KG1 (cell line): Measurements from ENCODE around the gene GALNT10.

Source experiments
- DNase-seq: peaks from one replicate; lab custom pipeline; 2025; lab: John Stamatoyannopoulos, UW

Gene GALNT10

DNA sequence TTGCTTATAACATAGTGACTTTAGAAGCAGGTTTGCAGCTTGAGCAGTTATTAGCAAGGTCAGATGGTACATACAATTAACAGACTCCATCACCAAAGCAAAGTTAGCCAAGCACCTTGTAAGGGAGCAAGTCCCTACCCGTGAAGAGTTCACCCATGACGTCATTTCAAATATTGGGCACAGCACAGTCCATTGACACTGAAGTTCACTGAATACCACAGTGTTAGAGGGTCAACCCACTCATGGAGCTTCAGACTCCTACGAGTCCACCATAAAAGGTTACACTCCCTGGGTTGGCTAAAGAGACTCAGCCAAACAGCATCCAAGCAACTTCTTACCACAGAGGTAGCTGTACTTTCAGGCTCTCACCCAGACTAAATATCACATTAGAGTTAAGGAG lies 77.5 kb downstream of the GALNT10 start:
- no peak for DNase-seq

GRCh38 chr5:154269414-154269813 lies 78.9 kb downstream of the GALNT10 start:
- no peak for DNase-seq

- DNase-seq, result no peak
Measured at GRCh38 chr5:154271466-154271865, 80.9 kb downstream of the GALNT10 start.

GRCh38 chr5:154271936-154272514 lies 81.5 kb downstream of the GALNT10 start:
- DNase-seq, result no peak

GRCh38 chr5:154273028-154273617 lies 82.6 kb downstream of the GALNT10 start:
- no peak for DNase-seq

- DNase-seq, result no peak
Measured at GRCh38 chr5:154273963-154274827, 83.7 kb downstream of the GALNT10 start.

DNA sequence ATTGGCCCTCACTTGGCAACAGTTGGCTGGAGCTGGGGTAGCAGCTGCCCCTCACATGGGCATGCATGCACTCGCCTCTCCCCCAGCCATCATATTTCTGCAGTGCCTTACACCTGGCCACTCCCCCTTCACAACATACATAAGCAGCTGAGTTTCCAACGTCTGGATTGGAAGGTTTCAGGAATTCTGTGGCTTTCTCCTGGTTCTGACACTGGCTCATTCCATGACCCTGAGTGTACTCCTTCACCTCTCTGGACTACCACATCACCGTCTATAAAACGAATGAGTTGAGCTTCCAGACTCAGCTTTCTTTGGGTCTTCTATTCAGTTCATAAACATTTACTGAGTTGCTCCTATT lies 84.3 kb downstream of the GALNT10 start:
- no peak for DNase-seq

DNA sequence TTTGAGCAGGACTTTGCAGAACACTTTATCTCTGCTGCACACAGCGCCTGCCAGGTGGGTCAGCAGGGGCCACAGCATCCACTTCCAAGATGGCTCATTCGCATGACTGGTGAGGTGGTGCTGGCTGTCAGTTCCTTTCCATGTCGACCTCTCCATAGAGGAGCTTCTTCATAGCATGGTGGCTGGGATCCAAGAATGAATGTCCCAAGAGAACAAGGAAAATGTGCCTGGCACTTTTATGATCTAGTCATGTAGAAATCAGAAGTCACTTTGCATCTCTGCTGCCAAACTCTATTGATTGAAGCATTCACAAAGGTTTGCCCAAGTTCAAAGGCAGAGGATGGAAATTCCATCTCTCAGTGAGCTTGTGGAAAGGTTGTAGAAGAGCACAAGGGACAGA lies 85.0 kb downstream of the GALNT10 start:
- no peak for DNase-seq

DNA sequence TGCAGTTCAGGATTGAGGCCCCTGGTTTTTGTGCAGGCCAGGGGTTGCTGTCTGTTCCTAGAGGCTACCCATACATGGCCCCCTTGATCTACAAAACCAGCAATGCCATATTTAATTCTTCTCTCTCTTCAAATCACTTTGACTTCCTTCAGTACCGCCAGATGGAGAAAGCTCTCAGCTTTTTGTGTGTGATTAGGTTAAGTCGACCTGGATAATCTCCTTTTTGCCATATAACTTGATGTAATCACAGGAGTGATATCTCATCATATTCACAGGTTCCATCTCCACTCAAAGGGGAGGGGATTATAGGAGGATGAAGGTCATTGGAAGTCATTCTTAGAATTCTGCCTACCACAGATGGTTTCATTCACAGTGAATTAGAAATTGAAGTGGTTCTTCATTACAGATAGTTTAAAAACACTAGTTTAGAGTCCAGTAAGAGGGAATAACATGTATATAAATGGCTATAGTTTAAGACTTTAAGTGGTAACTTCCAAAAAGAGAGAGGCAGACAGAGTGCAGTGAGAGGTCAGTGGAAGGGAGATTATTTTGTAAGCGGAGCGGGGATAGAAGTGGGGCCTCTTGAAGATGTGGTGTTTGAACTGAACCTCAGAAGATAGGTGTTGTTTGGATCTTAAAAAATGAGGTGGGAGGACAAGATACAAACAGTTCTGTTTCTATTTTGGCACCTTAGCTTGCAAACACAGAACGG lies 85.9 kb downstream of the GALNT10 start:
- DNase-seq, result no peak

DNA sequence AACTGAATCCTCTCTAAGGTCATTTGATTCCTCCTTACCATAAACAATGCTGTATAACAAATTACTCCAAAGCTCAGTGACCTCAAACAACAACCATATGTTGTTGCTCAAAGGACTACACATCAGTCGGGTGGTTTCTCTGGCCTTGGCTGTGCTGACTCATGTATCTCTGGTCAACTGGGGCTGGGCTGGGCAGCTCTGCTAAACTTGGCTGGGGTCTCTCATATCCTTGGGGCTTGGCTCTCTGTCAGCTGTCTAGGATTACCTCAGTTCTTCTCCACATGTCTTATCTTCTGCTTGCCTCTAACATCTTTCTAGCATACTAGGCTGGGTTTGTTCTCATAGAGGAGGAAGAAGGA lies 86.4 kb downstream of the GALNT10 start:
- DNase-seq, result no peak

DNA sequence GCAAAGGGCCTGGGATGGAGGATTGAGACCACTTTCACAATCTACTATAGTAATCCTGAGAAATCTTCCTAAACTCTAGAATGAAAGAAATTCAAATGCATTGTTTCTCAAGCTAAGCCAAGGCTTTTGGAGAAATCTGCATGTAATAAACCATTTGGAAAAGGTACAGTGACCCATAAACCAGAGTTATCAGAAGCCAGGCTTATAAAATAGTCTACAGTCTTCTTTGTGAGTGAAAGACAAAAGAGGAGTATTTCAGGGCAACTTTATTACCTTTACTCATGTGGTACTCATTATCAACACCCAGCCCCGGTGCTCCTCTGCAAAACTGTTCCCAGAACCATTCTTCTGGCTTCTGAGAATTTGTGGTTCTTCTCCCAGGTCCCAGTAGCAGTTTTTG lies 87.0 kb downstream of the GALNT10 start:
- no peak for DNase-seq

DNA sequence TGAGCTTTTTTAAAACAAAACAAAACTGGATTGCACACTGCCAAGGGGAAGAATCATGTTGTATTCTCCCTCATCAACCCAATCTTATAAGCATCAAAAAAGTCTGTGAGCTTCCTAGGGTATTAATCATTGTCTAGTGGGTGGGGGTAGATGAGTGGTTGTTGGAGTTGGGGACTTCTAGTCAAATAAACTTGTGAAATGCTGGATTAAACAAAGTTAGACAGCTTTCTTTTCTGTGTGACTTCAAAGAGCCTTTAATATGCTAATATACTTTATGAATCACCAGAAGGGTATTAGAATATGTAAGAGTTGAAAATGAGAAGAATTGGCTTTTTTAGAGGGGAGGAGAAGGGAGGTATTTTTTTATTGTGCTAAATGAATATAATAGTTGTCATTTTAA lies 87.7 kb downstream of the GALNT10 start:
- DNase-seq, result no peak

DNA sequence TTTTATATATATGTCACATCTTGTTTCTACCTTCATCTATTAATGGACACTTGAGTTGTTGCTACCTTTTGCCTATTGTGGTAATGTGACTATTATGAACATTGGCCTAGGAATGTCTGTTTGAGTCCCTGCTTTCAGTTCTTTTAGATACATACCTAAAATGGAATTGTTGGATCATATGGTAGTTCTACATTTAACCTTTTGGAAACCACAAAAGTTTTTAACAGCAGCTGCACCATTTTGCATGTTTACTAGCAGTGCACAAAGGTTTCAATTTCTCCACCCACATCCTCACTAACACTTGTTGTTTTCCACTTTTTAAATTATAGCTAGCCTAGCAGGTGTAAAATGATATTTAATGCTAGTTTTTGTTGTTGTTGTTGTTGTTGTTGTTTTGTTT lies 88.4 kb downstream of the GALNT10 start:
- no peak for DNase-seq

DNA sequence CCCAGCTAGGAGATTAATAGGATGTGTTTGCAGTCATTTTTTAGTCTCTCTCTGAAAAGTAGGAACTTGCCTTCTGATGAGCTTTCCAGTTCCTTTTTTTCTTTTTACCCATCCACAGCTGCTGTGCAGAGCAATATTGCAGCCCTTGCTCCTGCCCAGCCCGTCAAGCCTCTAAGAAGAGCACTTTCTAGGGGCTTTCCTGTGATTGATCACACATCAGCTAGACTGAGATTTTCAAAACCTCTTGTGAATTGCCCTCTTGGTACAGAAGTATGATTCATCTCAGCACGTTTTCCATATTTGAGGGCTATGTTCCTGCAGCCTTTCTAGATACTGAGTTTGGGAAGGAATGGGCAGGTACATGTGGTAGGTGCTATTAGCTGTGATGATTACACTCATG lies 93.9 kb downstream of the GALNT10 start:
- no peak for DNase-seq

GRCh38 chr5:154285661-154286408 lies 95.3 kb downstream of the GALNT10 start:
- no peak for DNase-seq

DNA sequence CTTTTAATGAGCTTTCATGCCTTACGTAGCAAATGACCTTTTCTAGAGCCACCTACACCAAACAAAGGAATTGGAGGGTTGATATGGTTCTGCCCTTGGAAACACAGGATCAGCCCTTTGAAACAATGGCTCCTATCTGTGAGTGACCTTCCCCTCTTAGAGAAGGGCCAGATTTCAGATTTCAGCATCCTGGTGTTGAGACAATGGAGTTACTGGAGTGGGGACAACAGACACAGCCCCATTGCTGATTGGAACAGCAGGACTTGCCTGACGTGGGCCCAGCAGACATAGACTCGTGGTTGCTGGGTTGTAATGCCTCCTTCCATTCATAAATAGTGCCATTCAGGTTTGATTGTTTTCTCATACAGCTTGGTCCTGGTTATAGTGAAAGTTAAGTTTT lies 96.0 kb downstream of the GALNT10 start:
- no peak for DNase-seq

GRCh38 chr5:154287136-154287535 lies 96.6 kb downstream of the GALNT10 start:
- no peak for DNase-seq

DNA sequence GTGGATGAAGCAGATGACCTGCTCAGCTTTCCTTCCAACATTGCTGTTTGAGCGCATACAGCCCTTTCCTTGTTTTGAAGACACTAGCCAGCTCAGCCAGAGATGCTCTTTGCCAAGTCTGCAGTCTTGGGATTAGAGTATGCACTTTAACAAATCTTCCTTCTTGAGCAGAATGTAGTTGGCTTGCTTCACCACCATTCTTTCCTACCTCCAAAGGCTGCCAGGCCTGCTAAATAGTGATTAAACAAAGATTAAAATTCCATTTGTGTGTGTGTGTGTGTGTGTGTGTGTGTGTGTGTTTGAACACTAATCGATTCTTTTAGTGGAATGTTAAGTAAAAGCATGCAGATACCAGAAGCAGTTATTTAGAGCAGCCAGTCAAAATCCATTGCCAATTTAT lies 97.6 kb downstream of the GALNT10 start:
- DNase-seq, result no peak

GRCh38 chr5:154291917-154292316 lies 101.4 kb downstream of the GALNT10 start:
- DNase-seq, result no peak

GRCh38 chr5:154293219-154293618 lies 102.7 kb downstream of the GALNT10 start:
- DNase-seq, result no peak

DNA sequence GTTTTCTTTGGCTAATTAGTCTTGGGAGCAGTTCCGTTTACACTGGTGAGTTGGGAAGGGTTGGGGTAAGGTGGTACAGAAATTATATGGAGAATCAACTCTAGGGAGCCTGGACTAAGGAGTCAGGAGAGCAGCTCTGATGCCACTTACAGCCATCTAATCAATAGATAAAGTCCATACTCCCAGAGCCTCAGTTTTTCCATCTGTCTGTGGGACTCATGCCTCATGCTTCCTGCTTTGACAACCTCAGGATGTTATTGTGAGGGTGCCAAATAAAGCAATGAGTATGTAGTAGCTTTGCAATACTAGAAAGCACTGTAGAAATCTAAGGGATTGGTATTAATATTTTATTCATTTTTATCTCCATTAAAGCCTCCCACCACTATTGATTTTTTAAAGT lies 105.0 kb downstream of the GALNT10 start:
- no peak for DNase-seq

DNA sequence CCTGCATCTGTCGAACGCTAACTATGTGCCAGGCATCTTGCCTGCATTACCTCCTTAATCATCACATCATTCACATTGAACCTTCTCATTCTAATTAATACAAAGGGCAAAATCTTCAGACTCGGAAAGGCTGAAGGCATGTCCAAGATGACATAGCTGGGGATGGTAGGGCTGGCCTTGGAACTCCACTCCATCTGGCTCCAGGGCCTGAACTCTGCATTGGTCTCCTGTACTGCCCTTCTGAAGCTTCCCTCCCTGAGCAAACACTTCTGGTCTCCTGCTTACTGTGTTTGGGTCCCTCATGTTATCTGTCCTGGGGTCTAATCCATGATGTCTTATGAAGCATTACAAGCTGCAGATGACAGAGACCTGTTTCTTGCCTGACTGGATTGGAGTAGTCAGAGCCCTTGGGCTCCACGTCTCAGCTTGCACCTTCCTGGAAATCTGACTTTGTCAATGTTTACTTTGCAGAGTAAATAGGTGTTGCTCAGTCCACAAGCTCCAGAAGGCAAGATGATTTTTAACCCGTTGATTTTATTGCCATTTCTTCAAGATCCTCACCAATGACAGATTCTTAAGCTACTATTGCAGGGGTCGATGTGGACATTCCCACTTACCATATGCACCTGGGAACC lies 106.1 kb downstream of the GALNT10 start:
- no peak for DNase-seq
